ENCODE data around the gene CHCHD5. TPM values are rescaled to one million over a fixed set of nuclear protein-coding genes. Genes with fewer than 3 reads are reported as not detected.
"Not testable (repeated sequence)": the region's sequence is repeated elsewhere in the genome, so short reads cannot be mapped to it uniquely, and the experiment has no call there.

Gene CHCHD5
- total RNA-seq, 1 donor from 2014 or later: 10.4 TPM

- Histone ChIP-seq H3K27ac (ENCODE audit: low read depth, low read length) (no peak overlapping the region), H3K9me3 (ENCODE audit: control insufficient read depth in 3 of 3, low read length in 3 of 3) (no peaks in the 10 kb centered on the region), H3K4me1 (ENCODE audit: control insufficient read depth in 3 of 3, insufficient read depth in 3 of 3, low read length in 3 of 3) (peaks cover 0 to 3% (median under 1%) of the 10 kb centered on the region in 3 donors), H3K27me3 (ENCODE audit: control insufficient read depth in 3 of 3, insufficient read depth in 3 of 3, low read length in 3 of 3) (no peaks in the 10 kb centered on the region), H3K36me3 (ENCODE audit: control insufficient read depth in 3 of 3, insufficient read depth in 3 of 3, low read length in 3 of 3) (no peaks in the 10 kb centered on the region), H3K4me3 (ENCODE audit: low read length in 3 of 3) (no peak overlapping the region), H3K9ac (ENCODE audit: low read depth in 1 of 3, low read length in 3 of 3) (no peak overlapping the region)
Measured at GRCh38 chr2:112604952-112605351, 20.5 kb downstream of the CHCHD5 start.

- Histone ChIP-seq H3K9ac (ENCODE audit: low read depth in 1 of 3, low read length in 3 of 3) (no peak overlapping the region), H3K4me3 (ENCODE audit: low read length in 3 of 3) (no peak overlapping the region), H3K27ac (ENCODE audit: low read depth, low read length) (no peak overlapping the region), H3K27me3 (ENCODE audit: control insufficient read depth in 3 of 3, insufficient read depth in 3 of 3, low read length in 3 of 3) (no peaks in the 10 kb centered on the region), H3K36me3 (ENCODE audit: control insufficient read depth in 3 of 3, insufficient read depth in 3 of 3, low read length in 3 of 3) (no peaks in the 10 kb centered on the region), H3K9me3 (ENCODE audit: control insufficient read depth in 3 of 3, low read length in 3 of 3) (no peaks in the 10 kb centered on the region), H3K4me1 (ENCODE audit: control insufficient read depth in 3 of 3, insufficient read depth in 3 of 3, low read length in 3 of 3) (no peaks in the 10 kb centered on the region)
Measured at GRCh38 chr2:112605926-112606325, 21.5 kb downstream of the CHCHD5 start.

- H3K9ac ChIP-seq (ENCODE audit: low read depth in 1 of 3, low read length in 3 of 3): no peak overlapping the region
- H3K27ac ChIP-seq (ENCODE audit: low read depth, low read length): no peak overlapping the region
- no peak overlapping the region for H3K4me3 ChIP-seq (ENCODE audit: low read length in 3 of 3)
- no peaks in the 10 kb centered on the region for H3K4me1 ChIP-seq (ENCODE audit: control insufficient read depth in 3 of 3, insufficient read depth in 3 of 3, low read length in 3 of 3)
- no peaks in the 10 kb centered on the region for H3K27me3 ChIP-seq (ENCODE audit: control insufficient read depth in 3 of 3, insufficient read depth in 3 of 3, low read length in 3 of 3)
- H3K9me3 ChIP-seq (ENCODE audit: control insufficient read depth in 3 of 3, low read length in 3 of 3): no peaks in the 10 kb centered on the region
- no peaks in the 10 kb centered on the region for H3K36me3 ChIP-seq (ENCODE audit: control insufficient read depth in 3 of 3, insufficient read depth in 3 of 3, low read length in 3 of 3)
Measured at GRCh38 chr2:112606547-112606946, 22.1 kb downstream of the CHCHD5 start.

GRCh38 chr2:112607680-112608438, 23.4 kb downstream of the CHCHD5 start:
- Histone ChIP-seq H3K27me3 (ENCODE audit: control insufficient read depth in 3 of 3, insufficient read depth in 3 of 3, low read length in 3 of 3) (no peaks in the 10 kb centered on the region), H3K4me3 (ENCODE audit: low read length in 3 of 3) (no peak overlapping the region), H3K36me3 (ENCODE audit: control insufficient read depth in 3 of 3, insufficient read depth in 3 of 3, low read length in 3 of 3) (no peaks in the 10 kb centered on the region)

GRCh38 chr2:112609320-112609719, 24.9 kb downstream of the CHCHD5 start:
- H3K27ac ChIP-seq (ENCODE audit: low read depth, low read length); H3K9ac ChIP-seq (ENCODE audit: low read depth in 1 of 3, low read length in 3 of 3); H3K4me3 ChIP-seq (ENCODE audit: low read length in 3 of 3); H3K36me3 ChIP-seq (ENCODE audit: control insufficient read depth in 3 of 3, insufficient read depth in 3 of 3, low read length in 3 of 3); H3K9me3 ChIP-seq (ENCODE audit: control insufficient read depth in 3 of 3, low read length in 3 of 3); H3K4me1 ChIP-seq (ENCODE audit: control insufficient read depth in 3 of 3, insufficient read depth in 3 of 3, low read length in 3 of 3); H3K27me3 ChIP-seq (ENCODE audit: control insufficient read depth in 3 of 3, insufficient read depth in 3 of 3, low read length in 3 of 3): not testable (repeated sequence)

More at GRCh38 chr2:112607680-112608438, 23.4 kb downstream of the CHCHD5 start:
- H3K27ac ChIP-seq (ENCODE audit: low read depth, low read length): no peak overlapping the region
- H3K4me1 ChIP-seq (ENCODE audit: control insufficient read depth in 3 of 3, insufficient read depth in 3 of 3, low read length in 3 of 3): no peaks in the 10 kb centered on the region
- no peaks in the 10 kb centered on the region for H3K9me3 ChIP-seq (ENCODE audit: control insufficient read depth in 3 of 3, low read length in 3 of 3)
- no peak overlapping the region for H3K9ac ChIP-seq (ENCODE audit: low read depth in 1 of 3, low read length in 3 of 3)

GRCh38 chr2:112612283-112612682, 27.9 kb downstream of the CHCHD5 start:
- not testable (repeated sequence) for H3K9me3 ChIP-seq (ENCODE audit: control insufficient read depth in 3 of 3, low read length in 3 of 3); H3K9ac ChIP-seq (ENCODE audit: low read depth in 1 of 3, low read length in 3 of 3); H3K4me3 ChIP-seq (ENCODE audit: low read length in 3 of 3); H3K4me1 ChIP-seq (ENCODE audit: control insufficient read depth in 3 of 3, insufficient read depth in 3 of 3, low read length in 3 of 3); H3K27ac ChIP-seq (ENCODE audit: low read depth, low read length); H3K27me3 ChIP-seq (ENCODE audit: control insufficient read depth in 3 of 3, insufficient read depth in 3 of 3, low read length in 3 of 3); H3K36me3 ChIP-seq (ENCODE audit: control insufficient read depth in 3 of 3, insufficient read depth in 3 of 3, low read length in 3 of 3)

- H3K36me3 ChIP-seq (ENCODE audit: control insufficient read depth in 3 of 3, insufficient read depth in 3 of 3, low read length in 3 of 3): no peaks in the 10 kb centered on the region
- no peak overlapping the region for H3K27ac ChIP-seq (ENCODE audit: low read depth, low read length)
- H3K4me1 ChIP-seq (ENCODE audit: control insufficient read depth in 3 of 3, insufficient read depth in 3 of 3, low read length in 3 of 3): no peaks in the 10 kb centered on the region
- H3K9ac ChIP-seq (ENCODE audit: low read depth in 1 of 3, low read length in 3 of 3): no peak overlapping the region
- no peaks in the 10 kb centered on the region for H3K9me3 ChIP-seq (ENCODE audit: control insufficient read depth in 3 of 3, low read length in 3 of 3)
- H3K27me3 ChIP-seq (ENCODE audit: control insufficient read depth in 3 of 3, insufficient read depth in 3 of 3, low read length in 3 of 3): no peaks in the 10 kb centered on the region
- H3K4me3 ChIP-seq (ENCODE audit: low read length in 3 of 3): no peak overlapping the region
Measured at GRCh38 chr2:112614201-112614840, 29.9 kb downstream of the CHCHD5 start.

- no peak overlapping the region for H3K27ac ChIP-seq (ENCODE audit: low read depth, low read length)
- H3K27me3 ChIP-seq (ENCODE audit: control insufficient read depth in 3 of 3, insufficient read depth in 3 of 3, low read length in 3 of 3): no peaks in the 10 kb centered on the region
- no peak overlapping the region for H3K9ac ChIP-seq (ENCODE audit: low read depth in 1 of 3, low read length in 3 of 3)
- H3K36me3 ChIP-seq (ENCODE audit: control insufficient read depth in 3 of 3, insufficient read depth in 3 of 3, low read length in 3 of 3): no peaks in the 10 kb centered on the region
- H3K4me1 ChIP-seq (ENCODE audit: control insufficient read depth in 3 of 3, insufficient read depth in 3 of 3, low read length in 3 of 3): no peaks in the 10 kb centered on the region
- no peak overlapping the region for H3K4me3 ChIP-seq (ENCODE audit: low read length in 3 of 3)
- no peaks in the 10 kb centered on the region for H3K9me3 ChIP-seq (ENCODE audit: control insufficient read depth in 3 of 3, low read length in 3 of 3)
Measured at GRCh38 chr2:112615051-112615450, 30.6 kb downstream of the CHCHD5 start.

- not testable (repeated sequence) for H3K4me3 ChIP-seq (ENCODE audit: low read length in 3 of 3); H3K9me3 ChIP-seq (ENCODE audit: control insufficient read depth in 3 of 3, low read length in 3 of 3); H3K36me3 ChIP-seq (ENCODE audit: control insufficient read depth in 3 of 3, insufficient read depth in 3 of 3, low read length in 3 of 3); H3K9ac ChIP-seq (ENCODE audit: low read depth in 1 of 3, low read length in 3 of 3); H3K27ac ChIP-seq (ENCODE audit: low read depth, low read length); H3K27me3 ChIP-seq (ENCODE audit: control insufficient read depth in 3 of 3, insufficient read depth in 3 of 3, low read length in 3 of 3); H3K4me1 ChIP-seq (ENCODE audit: control insufficient read depth in 3 of 3, insufficient read depth in 3 of 3, low read length in 3 of 3)
Measured at GRCh38 chr2:112615798-112616197, 31.4 kb downstream of the CHCHD5 start.

GRCh38 chr2:112618383-112618782, 34.0 kb downstream of the CHCHD5 start:
- no peaks in the 10 kb centered on the region for H3K27me3 ChIP-seq (ENCODE audit: control insufficient read depth in 3 of 3, insufficient read depth in 3 of 3, low read length in 3 of 3)
- H3K9me3 ChIP-seq (ENCODE audit: control insufficient read depth in 3 of 3, low read length in 3 of 3): no peaks in the 10 kb centered on the region
- H3K9ac ChIP-seq (ENCODE audit: low read depth in 1 of 3, low read length in 3 of 3): no peak overlapping the region
- H3K36me3 ChIP-seq (ENCODE audit: control insufficient read depth in 3 of 3, insufficient read depth in 3 of 3, low read length in 3 of 3): no peaks in the 10 kb centered on the region
- H3K4me1 ChIP-seq (ENCODE audit: control insufficient read depth in 3 of 3, insufficient read depth in 3 of 3, low read length in 3 of 3): peaks cover 5 to 6% (median 5%) of the 10 kb centered on the region in 3 donors
- H3K27ac ChIP-seq (ENCODE audit: low read depth, low read length): no peak overlapping the region
- H3K4me3 ChIP-seq (ENCODE audit: low read length in 3 of 3): no peak overlapping the region

Measured in skeletal muscle tissue (tissue), 4 donors.